Renal cortex interstitium (tissue), 11 donors: ENCODE results near the gene C17orf58. TPM values are rescaled to one million over a fixed set of nuclear protein-coding genes. Genes with fewer than 3 reads are reported as not detected.
"Not testable (repeated sequence)": the region's sequence is repeated elsewhere in the genome, so short reads cannot be mapped to it uniquely, and the experiment has no call there.

Experiments used
- DNase-seq, 11 donors: peaks; one replicate each; pipeline ENCODE4 v3.0.0-alpha.2; 2013; ENCODE audit warnings: low read depth in 9 of 11, low spot score in 4 of 11; ENCODE audit errors: extremely low read depth in 1 of 11
- polyA plus RNA-seq, 3 donors: library from polyadenylated mRNA; unstranded; fragments of 120-200 nt; gene quantifications; one replicate each; pipeline ENCODE4 v1.2.1, GENCODE V29; 2013; ENCODE audit not compliant: insufficient read length in 3 of 3

The C17orf58 gene
- polyA plus RNA-seq, 3 donors: 20.0 to 24.2 (median 23.8) TPM

DNA sequence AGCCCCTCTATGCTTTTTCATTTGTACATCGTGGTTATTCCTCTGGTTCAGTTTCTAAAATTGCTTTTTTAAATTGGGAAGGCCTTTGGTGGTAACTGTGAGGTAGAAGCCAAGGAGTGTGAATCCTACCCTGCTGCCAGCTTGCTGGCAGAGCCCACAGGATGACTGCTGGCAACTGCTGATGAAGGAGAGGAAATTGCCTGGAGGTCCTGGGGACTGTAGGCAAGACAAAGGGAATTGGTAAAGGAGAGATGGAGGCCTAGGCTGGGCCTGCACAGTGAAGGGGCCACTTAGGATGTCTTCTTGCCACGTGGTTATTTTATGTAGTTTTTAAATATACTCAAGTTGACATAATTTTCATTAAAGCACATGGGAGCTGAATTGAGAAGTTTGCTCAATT lies 15.8 kb downstream of the C17orf58 start:
- DNase-seq: no peak

GRCh38 chr17:67976306-67976705 lies 20.0 kb downstream of the C17orf58 start:
- DNase-seq: not testable (repeated sequence)

DNA sequence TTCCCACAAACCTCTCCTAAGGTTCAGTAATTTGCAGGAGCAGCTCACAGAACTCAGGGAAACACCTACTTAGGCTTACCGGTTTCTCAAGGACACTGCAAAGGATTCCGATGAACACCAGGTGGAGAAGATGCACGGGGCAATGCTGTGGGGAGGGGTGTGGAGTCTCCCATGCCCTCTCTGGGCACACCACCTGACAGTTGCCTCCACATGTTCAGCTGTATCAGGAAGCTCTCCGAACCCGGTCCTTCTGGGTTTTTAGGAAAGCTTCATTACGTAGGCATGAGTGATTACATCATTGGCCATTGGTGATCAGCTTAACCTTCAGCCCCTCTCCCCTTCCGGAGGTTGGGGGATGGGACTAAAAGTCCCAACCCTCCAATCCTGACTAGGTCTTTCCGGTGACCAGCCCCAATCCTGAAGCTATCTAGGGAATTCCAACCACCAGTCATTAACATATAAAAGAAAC lies 21.6 kb downstream of the C17orf58 start:
- no peak for DNase-seq

GRCh38 chr17:67974185-67974584 lies 22.1 kb downstream of the C17orf58 start:
- DNase-seq: no peak

DNA sequence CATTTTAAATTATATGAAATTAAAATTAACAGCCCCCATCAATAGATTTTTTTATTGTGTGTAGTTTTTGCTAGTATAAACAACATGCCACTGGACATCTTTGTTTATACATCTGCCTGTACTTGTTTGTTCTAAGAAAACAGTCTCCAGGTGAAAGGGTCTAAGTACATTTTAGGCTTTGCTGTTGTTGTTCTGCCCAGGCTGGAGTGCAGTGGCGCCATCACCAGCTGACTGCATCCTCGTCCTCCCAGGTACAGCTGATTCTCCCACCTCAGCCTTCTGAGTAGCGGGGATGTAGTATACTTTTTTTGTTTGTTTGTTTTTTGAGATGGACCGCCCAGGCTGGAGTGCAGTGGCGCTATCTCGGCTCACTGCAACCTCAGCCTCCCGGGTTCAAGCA lies 25.5 kb downstream of the C17orf58 start:
- no peak for DNase-seq

DNA sequence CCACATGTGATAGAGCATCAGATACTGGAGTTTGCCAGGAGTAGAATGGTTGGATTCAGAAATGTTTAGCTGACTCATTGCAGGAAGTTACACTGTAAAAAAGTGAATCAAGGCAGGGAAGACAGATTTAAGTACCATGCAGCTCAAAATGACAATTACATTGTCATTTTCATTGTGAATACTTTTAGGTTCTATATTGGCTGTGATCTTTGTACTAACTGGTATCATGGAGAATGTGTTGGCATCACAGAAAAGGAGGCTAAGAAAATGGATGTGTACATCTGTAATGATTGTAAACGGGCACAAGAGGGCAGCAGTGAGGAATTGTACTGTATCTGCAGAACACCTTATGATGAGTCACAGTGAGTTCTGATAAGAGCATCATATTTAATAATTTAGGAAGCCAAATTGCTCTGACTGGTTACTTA lies 33.1 kb downstream of the C17orf58 start:
- DNase-seq: peak in 10 of 11 donors; percentile 13 to 46 (median 28)

DNA sequence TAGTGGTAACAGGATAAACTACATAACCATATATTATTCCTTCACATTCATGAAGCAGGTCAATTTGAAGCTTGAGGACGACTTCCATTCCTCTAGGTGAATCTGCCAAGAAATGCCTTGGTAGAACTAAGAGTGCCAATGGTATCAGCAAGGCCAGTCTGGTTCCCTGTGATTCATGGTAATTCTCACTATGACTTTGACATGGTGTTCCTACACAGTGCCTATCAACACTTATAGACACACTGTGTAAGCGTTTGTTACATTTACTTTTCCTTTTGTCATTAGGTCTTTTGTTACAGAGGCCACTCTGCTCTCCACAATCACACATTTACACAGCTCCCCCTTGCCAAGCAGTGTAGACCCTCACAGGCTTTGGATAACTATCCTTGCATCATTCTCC lies 34.1 kb downstream of the C17orf58 start:
- not testable (repeated sequence) for DNase-seq

DNA sequence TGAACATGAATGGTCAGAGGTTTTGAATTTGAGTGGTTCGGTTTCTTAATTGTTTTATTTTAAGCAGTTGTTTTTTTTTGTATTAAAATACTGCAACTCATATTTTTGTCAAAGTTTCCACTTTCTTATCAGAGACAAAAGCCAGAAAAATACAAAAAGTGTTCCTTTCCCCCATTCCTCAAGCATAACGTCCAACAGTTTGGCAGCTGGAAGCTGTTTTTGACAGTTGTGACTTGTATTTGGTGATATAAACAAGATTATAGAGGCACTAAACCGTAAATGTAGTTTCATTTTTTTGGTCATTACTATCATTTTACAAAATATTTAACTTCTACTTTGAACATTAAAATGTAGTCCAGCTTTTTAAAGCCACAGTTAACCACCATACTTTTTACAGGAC lies 36.0 kb downstream of the C17orf58 start:
- DNase-seq: not testable (repeated sequence)

DNA sequence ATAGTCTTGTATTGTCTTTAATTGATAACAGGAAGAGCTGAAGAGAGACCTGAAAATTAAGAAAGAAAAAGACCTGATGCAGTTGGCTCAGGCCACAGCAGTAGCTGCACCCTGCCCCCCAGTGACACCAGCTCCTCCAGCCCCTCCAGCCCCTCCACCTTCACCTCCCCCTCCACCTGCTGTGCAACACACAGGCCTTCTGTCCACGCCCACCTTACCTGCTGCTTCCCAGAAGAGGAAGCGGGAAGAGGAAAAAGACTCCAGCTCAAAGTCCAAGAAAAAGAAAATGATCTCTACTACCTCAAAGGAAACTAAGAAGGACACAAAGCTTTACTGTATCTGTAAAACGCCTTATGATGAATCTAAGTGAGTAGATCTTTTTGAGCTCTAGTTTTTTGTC lies 36.8 kb downstream of the C17orf58 start:
- no peak for DNase-seq

DNA sequence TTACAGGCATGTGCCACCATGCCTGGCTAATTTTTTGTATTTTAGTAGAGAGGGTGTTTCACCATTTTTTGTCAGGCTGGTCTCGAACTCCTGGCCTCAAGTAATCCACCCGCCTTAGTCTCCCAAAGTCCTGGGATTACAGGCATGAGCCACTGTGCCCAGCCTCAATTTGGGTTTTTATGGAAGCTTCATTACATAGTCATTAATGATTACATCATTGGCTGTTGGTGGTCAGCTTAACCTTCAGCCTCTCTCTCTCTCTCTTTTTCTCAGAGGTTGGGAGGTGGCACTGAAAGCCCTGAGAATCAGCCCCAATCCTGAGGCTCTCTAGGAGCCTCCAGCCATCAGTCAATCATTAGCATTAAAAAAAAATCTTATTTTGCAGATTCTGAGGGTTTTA lies 45.3 kb downstream of the C17orf58 start:
- no peak for DNase-seq

- DNase-seq: no peak
Measured at GRCh38 chr17:67947325-67947813, 48.9 kb downstream of the C17orf58 start.

- DNase-seq: no peak
Measured at GRCh38 chr17:67946513-67946912, 49.8 kb downstream of the C17orf58 start.

- DNase-seq: no peak
Measured at GRCh38 chr17:67944035-67944434, 52.2 kb downstream of the C17orf58 start.

GRCh38 chr17:67942810-67943209 lies 53.5 kb downstream of the C17orf58 start:
- no peak for DNase-seq

Other genes starting within 250 kb of the C17orf58 start
- gene BPTF, start 171.0 kb downstream of the C17orf58 start, polyA plus RNA-seq: 100 to 1,000 TPM; 122 to 127 (median 123) TPM
- 100 to 1,000 TPM; 108 to 144 (median 138) TPM for gene KPNA2, start 39.3 kb upstream of the C17orf58 start, polyA plus RNA-seq